Liver (tissue), 9 donors: ENCODE results near the gene ARL17B. TPM values are rescaled to one million over a fixed set of nuclear protein-coding genes. Genes with fewer than 3 reads are reported as not detected.
"Not testable (repeated sequence)": the region's sequence is repeated elsewhere in the genome, so short reads cannot be mapped to it uniquely, and the experiment has no call there.

Source experiments
- DNase-seq: peaks from one replicate; pipeline ENCODE4 v3.0.0-alpha.2; 2017; ENCODE audit warnings: low spot score
- H3K27ac ChIP-seq, 2 donors: one replicate each; pipeline ENCODE4 v1.7.0; 2013; ENCODE audit warnings: inconsistent platforms in 2 of 2, low read length in 2 of 2, control low read depth in 1 of 2, low read depth in 1 of 2, mild to moderate bottlenecking in 1 of 2
- H3K27me3 ChIP-seq, 4 donors: one replicate each; pipeline versions ENCODE4 v1.6.1 to v1.7.0; 2013; ENCODE audit warnings: low read length in 3 of 4, inconsistent platforms in 1 of 4, mild to moderate bottlenecking in 1 of 4, moderate library complexity in 1 of 4; ENCODE audit not compliant: control insufficient read depth in 4 of 4, insufficient read depth in 4 of 4
- H3K36me3 ChIP-seq, 4 donors: one replicate each; pipeline versions ENCODE4 v1.6.1 to v1.7.0; 2013; ENCODE audit warnings: low read length in 3 of 4, mild to moderate bottlenecking in 3 of 4, low read depth in 1 of 4, moderate library complexity in 1 of 4; ENCODE audit not compliant: control insufficient read depth in 4 of 4, insufficient read depth in 3 of 4
- H3K4me1 ChIP-seq, 4 donors: one replicate each; pipeline versions ENCODE4 v1.6.1 to v1.7.0; 2013; ENCODE audit warnings: low read length in 3 of 4, mild to moderate bottlenecking in 3 of 4, moderate library complexity in 1 of 4; ENCODE audit not compliant: control insufficient read depth in 4 of 4, insufficient read depth in 4 of 4
- H3K4me3 ChIP-seq, 3 donors: one replicate each; pipeline versions ENCODE4 v1.6.1 to v1.7.0; 2013; ENCODE audit warnings: low read length in 3 of 3, control low read depth in 1 of 3, low read depth in 1 of 3, mild to moderate bottlenecking in 1 of 3
- H3K9ac ChIP-seq, 2 donors: one replicate each; pipeline ENCODE4 v1.7.0; 2013; ENCODE audit warnings: low read length in 2 of 2, mild to moderate bottlenecking in 2 of 2, moderate library complexity in 2 of 2, control low read depth in 1 of 2, low read depth in 1 of 2
- H3K9me3 ChIP-seq, 4 donors: one replicate each; pipeline versions ENCODE4 v1.6.1 to v1.7.0; 2013; ENCODE audit warnings: low read length in 3 of 4; ENCODE audit not compliant: control insufficient read depth in 4 of 4
- GABPA ChIP-seq, 2 donors: IDR thresholded peaks in 1 of 2; conservative IDR thresholded peaks in 1 of 2; 2 replicates each; pipeline ENCODE4 v1.6.1; 2016; ENCODE audit warnings: antibody characterized with exemption in 2 of 2, mild to moderate bottlenecking in 1 of 2, moderate library complexity in 1 of 2
- HNF4G ChIP-seq: IDR thresholded peaks from 2 replicates; pipeline ENCODE4 v1.6.1; 2016; ENCODE audit warnings: antibody characterized with exemption
- JUND ChIP-seq, 2 donors: IDR thresholded peaks; 2 replicates each; pipeline ENCODE4 v1.6.1; 2016; ENCODE audit warnings: antibody characterized with exemption in 2 of 2
- RAD21 ChIP-seq, 2 donors: IDR thresholded peaks; 2 replicates each; pipeline ENCODE4 v1.6.1; 2016; ENCODE audit warnings: antibody characterized with exemption in 2 of 2, mild to moderate bottlenecking in 2 of 2
- YY1 ChIP-seq: IDR thresholded peaks from 2 replicates; pipeline ENCODE4 v1.6.1; 2016; ENCODE audit warnings: antibody characterized with exemption, mild to moderate bottlenecking
- WGBS: extraction: QIAGEN DNeasy Blood & Tissue Kit; methylation state at CpG from one replicate; pipeline ENCODE4 v1.1.7; 2013; 5-methylcytosine and 5-hydroxymethylcytosine counted together
- polyA plus RNA-seq, 2 donors: library from polyadenylated mRNA; stranded (reverse) in 1 of 2; unstranded in 1 of 2; fragments of 200-250 nt in 1 of 2; fragments of >200 nt in 1 of 2; fragmentation: Nextera tagmentation in 1 of 2; extraction: Ambion mirVana in 1 of 2; gene quantifications; one replicate each; pipeline versions ENCODE4 v1.2.1 to v1.2.3, GENCODE V29; 2013 to 2015
- total RNA-seq, 2 donors: library from RNA; depleted of rRNA; stranded (reverse); fragments of >200 nt; gene quantifications; one replicate each; pipeline ENCODE4 v1.2.3, GENCODE V29; 2014
- TF ChIP-seq, protein P1 (sequence below): IDR thresholded peaks from 2 replicates; pipeline ENCODE4 v1.6.1; 2016; ENCODE audit warnings: antibody characterized with exemption, mild to moderate bottlenecking
- TF ChIP-seq, protein P2 (sequence below): fragments of 150-350 bp; IDR thresholded peaks from 2 replicates; pipeline ENCODE4 v1.5.1; 2017; ENCODE audit warnings: improper control_type of control experiment, low read depth, low read length; ENCODE audit not compliant: missing input control
- TF ChIP-seq, protein P3 (sequence below): IDR thresholded peaks from 2 replicates; pipeline ENCODE4 v1.6.1; 2016; ENCODE audit warnings: antibody characterized with exemption
- donor health status: healthy.
- donor health status: healthy.
- donor health status: healthy.
- donor health status: healthy.
- donor health status: healthy.

ARL17B gene
- total and polyA plus RNA-seq, 4 donors, result 1.9 to 8.7 (median 4.8) TPM

DNA sequence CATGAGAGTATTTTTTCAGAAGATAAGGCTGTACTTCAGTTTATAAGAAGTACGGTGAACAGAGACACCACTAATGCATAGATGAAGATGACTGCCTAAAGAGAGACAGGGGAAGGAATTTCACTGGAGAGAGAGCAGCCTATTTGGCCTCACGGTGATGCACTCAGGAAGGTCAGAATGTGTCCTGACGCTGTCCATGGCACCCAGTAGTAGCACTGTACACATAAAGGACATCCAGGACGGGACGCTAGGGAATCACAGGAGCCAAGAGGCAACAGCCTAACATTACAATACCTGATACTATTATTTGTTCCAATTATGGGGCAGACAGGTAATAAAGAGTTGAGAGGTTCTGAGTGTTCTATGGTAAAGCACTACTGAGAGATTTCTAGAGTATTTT lies 91.5 kb downstream of the ARL17B start:
- Histone ChIP-seq H3K27ac (no peak overlapping the region), H3K27me3 (no peaks in the 10 kb centered on the region), H3K9me3 (no peaks in the 10 kb centered on the region), H3K36me3 (no peaks in the 10 kb centered on the region), H3K4me3 (no peak overlapping the region), H3K4me1 (peaks cover 0 to 13% (median 6%) of the 10 kb centered on the region in 4 donors), H3K9ac (no peak overlapping the region)
- no peak for TF ChIP-seq GABPA (IDR thresholded peaks at IDR 0.05 in 1 of 2, conservative IDR thresholded peaks at IDR 0.05 in 1 of 2)
- TF ChIP-seq, protein P1, sequence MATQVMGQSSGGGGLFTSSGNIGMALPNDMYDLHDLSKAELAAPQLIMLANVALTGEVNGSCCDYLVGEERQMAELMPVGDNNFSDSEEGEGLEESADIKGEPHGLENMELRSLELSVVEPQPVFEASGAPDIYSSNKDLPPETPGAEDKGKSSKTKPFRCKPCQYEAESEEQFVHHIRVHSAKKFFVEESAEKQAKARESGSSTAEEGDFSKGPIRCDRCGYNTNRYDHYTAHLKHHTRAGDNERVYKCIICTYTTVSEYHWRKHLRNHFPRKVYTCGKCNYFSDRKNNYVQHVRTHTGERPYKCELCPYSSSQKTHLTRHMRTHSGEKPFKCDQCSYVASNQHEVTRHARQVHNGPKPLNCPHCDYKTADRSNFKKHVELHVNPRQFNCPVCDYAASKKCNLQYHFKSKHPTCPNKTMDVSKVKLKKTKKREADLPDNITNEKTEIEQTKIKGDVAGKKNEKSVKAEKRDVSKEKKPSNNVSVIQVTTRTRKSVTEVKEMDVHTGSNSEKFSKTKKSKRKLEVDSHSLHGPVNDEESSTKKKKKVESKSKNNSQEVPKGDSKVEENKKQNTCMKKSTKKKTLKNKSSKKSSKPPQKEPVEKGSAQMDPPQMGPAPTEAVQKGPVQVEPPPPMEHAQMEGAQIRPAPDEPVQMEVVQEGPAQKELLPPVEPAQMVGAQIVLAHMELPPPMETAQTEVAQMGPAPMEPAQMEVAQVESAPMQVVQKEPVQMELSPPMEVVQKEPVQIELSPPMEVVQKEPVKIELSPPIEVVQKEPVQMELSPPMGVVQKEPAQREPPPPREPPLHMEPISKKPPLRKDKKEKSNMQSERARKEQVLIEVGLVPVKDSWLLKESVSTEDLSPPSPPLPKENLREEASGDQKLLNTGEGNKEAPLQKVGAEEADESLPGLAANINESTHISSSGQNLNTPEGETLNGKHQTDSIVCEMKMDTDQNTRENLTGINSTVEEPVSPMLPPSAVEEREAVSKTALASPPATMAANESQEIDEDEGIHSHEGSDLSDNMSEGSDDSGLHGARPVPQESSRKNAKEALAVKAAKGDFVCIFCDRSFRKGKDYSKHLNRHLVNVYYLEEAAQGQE, result peak; percentile 46
- DNase-seq, result no peak
- WGBS, result 63% methylated on average over 5 of the region's 5 CpGs

DNA sequence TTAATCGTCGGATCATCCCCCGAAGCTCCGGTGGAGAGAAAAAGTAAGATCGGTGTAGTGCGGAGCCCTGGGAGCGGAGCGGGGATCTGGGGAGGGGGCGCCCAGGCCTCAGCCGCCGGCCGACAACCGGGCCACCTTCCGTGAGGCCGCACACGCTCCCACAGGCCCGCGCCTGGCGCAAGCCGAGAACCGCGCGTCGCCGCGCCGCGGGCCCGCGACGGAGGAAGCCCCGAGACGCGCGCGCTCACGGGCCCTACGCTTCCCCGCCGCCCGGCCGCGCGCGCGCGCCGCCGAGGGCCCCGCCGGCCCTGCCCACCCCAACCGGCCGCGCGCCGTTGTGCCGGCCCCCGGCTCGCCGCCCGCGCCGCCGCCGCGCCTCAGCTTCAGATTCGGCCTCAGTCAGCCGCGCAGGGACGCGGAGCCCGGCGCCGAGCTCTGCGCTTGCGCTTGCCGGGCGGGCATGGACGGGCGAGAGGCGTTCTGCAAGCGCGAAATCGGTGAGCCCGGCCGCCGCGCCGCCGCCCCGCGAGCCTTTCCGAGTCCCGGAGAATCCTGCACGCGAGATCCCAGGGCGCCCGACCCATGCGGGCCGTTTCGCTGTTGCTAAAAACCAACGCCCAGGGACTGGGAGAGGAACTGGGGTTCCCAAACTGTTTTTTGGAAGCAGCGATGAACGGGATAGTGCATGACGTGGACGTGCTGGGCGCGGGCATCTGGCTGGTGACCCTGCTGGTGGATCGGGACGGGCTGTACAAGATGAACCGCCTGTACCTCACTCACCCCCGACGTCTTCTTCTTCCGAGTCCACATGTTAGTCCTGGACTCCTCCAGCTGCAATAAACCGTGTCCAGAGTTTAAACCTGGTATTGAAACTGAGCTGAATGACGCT lies 94.7 kb downstream of the ARL17B start:
- TF ChIP-seq RAD21 (IDR thresholded peaks at IDR 0.05) (no peak), JUND (IDR thresholded peaks at IDR 0.05) (no peak), YY1 (peak; percentile 22), HNF4G (no peak), GABPA (IDR thresholded peaks at IDR 0.05 in 1 of 2, conservative IDR thresholded peaks at IDR 0.05 in 1 of 2) (no peak)
- TF ChIP-seq, protein P2, sequence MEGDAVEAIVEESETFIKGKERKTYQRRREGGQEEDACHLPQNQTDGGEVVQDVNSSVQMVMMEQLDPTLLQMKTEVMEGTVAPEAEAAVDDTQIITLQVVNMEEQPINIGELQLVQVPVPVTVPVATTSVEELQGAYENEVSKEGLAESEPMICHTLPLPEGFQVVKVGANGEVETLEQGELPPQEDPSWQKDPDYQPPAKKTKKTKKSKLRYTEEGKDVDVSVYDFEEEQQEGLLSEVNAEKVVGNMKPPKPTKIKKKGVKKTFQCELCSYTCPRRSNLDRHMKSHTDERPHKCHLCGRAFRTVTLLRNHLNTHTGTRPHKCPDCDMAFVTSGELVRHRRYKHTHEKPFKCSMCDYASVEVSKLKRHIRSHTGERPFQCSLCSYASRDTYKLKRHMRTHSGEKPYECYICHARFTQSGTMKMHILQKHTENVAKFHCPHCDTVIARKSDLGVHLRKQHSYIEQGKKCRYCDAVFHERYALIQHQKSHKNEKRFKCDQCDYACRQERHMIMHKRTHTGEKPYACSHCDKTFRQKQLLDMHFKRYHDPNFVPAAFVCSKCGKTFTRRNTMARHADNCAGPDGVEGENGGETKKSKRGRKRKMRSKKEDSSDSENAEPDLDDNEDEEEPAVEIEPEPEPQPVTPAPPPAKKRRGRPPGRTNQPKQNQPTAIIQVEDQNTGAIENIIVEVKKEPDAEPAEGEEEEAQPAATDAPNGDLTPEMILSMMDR, result peak; percentile 14
- TF ChIP-seq, protein P3, sequence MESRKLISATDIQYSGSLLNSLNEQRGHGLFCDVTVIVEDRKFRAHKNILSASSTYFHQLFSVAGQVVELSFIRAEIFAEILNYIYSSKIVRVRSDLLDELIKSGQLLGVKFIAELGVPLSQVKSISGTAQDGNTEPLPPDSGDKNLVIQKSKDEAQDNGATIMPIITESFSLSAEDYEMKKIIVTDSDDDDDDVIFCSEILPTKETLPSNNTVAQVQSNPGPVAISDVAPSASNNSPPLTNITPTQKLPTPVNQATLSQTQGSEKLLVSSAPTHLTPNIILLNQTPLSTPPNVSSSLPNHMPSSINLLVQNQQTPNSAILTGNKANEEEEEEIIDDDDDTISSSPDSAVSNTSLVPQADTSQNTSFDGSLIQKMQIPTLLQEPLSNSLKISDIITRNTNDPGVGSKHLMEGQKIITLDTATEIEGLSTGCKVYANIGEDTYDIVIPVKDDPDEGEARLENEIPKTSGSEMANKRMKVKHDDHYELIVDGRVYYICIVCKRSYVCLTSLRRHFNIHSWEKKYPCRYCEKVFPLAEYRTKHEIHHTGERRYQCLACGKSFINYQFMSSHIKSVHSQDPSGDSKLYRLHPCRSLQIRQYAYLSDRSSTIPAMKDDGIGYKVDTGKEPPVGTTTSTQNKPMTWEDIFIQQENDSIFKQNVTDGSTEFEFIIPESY, result no peak

DNA sequence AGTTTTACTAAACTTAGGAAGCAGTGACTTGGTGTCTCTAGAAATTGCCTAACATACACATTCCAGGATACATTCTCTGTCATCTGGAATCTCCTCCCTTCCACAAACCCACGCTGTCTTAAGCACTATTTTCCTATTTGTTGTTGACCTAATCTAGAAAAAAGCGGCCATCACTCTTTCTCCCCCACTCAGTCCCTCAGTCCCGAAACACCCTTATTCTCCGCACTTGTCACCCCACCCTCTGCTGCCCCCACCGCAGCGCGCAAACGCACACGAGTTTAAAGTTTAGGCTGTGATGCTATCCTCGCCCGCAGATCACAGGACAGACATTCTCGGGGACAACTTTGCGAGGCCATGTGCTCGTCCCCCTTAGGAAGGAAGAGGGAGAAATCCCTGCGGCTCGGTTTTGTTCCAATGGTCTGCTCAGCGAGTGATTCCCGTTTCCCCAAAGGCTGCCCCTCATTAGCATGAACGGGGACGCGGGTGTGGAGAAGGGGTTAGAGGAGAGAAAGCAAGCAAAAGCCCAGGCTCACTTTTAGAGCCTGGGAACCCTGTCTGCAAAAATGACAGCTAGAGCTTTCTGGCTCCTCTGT lies 95.4 kb downstream of the ARL17B start:
- not testable (repeated sequence) for H3K27me3 ChIP-seq, H3K9me3 ChIP-seq, H3K36me3 ChIP-seq
- 19% methylated on average over 21 of the region's 21 CpGs for WGBS
- H3K4me3 ChIP-seq, result peak overlapping the region in 2 of 3 donors; percentile 46 to 87
- H3K9ac ChIP-seq, result peak overlapping the region; percentile 50 to 80
- H3K27ac ChIP-seq, result peak overlapping the region; percentile 36 to 80
- H3K4me1 ChIP-seq, result peaks cover 0 to 13% (median 6%) of the 10 kb centered on the region in 4 donors
- peak; percentile 57 for DNase-seq

More for the DNA sequence above, 94.7 kb downstream of the ARL17B start:
- peak overlapping the region; percentile 91 to 94 for H3K27ac ChIP-seq
- peak; percentile 84 for DNase-seq
- H3K4me1 ChIP-seq, result peaks cover 0 to 13% (median 6%) of the 10 kb centered on the region in 4 donors
- H3K4me3 ChIP-seq, result peak overlapping the region; percentile 87 to 93 (median 88)
- H3K27me3 ChIP-seq, result no peaks in the 10 kb centered on the region
- H3K36me3 ChIP-seq, result no peaks in the 10 kb centered on the region
- WGBS, result under 1% methylated on average over 116 of the region's 116 CpGs
- peak overlapping the region; percentile 66 to 80 for H3K9ac ChIP-seq
- H3K9me3 ChIP-seq, result no peaks in the 10 kb centered on the region
